K562 (cell line): ENCODE data around the gene FATE1. TPM values are rescaled to one million over a fixed set of nuclear protein-coding genes. Genes with fewer than 3 reads are reported as not detected.

Source experiments
- ATAC-seq: fragments of 200-7000 bp; cut with Tn5 transposase; 3 replicates; pipeline ENCODE4 v1.9.1; 2020; ENCODE audit warnings: moderate library complexity
- BruUV-seq: library from RNA; stranded (reverse); fragments of 400-500 nt; replicated peaks from 2 replicates; lab custom pipeline; 2021; lab: Mats Ljungman, UMichigan
- CTCF ChIA-PET: fragments of 300-600 bp; formaldehyde crosslinking; extraction: SDS; loops from one replicate; lab custom pipeline; 2021; ENCODE audit warnings: low intra/inter-chr PET ratio; lab: Yijun Ruan, JAX
- POLR2A ChIA-PET: fragments of 300-600, 350-650 bp; sonication (Branson Sonifier 250); formaldehyde crosslinking; extraction: SDS; loops from one replicate; lab custom pipeline; 2021; ENCODE audit warnings: antibody characterized with exemption, inconsistent platforms; lab: Yijun Ruan, JAX
- DNase-seq, 4 experiments: peaks; one replicate each; pipeline versions ENCODE4 v3.0.0 to v3.0.0-alpha.2; 2011 to 2018; ENCODE audit warnings: low spot score in 3 of 4, mixed read lengths in 3 of 4; ENCODE audit errors: extremely low read depth in 1 of 4
- FAIRE-seq: peaks from 2 replicates; lab custom pipeline; 2011; peaks lifted over from hg19 to GRCh38; lab: Jason Lieb, UNC
- H2AFZ ChIP-seq: 2 replicates; pipeline ENCODE4 v1.6.0; 2011; ENCODE audit warnings: low read depth, low read length, control low read depth, inconsistent platforms
- H3K27ac ChIP-seq: fragments of 200-600 bp; 3 replicates; pipeline ENCODE4 v1.8.0; 2011; ENCODE audit warnings: low read depth, mild to moderate bottlenecking, control low read depth, inconsistent platforms, low read length, moderate library complexity, mixed read lengths; ENCODE audit errors: extremely low read depth
- H3K27me3 ChIP-seq, 2 experiments: fragments of 300-600 bp in 1 of 2; 2 replicates in 1 of 2; 3 replicates in 1 of 2; pipeline versions ENCODE4 v1.6.0 to v1.8.0; 2011; ENCODE audit warnings: inconsistent platforms in 2 of 2, low read length in 2 of 2, mild to moderate bottlenecking in 1 of 2, mixed read lengths in 1 of 2, moderate library complexity in 1 of 2; ENCODE audit not compliant: control insufficient read depth in 2 of 2, insufficient read depth in 2 of 2
- H3K36me3 ChIP-seq: fragments of 300-600 bp; 3 replicates; pipeline ENCODE4 v1.8.0; 2011; ENCODE audit warnings: mild to moderate bottlenecking, low read length, inconsistent platforms; ENCODE audit not compliant: control insufficient read depth, insufficient read depth
- H3K4me1 ChIP-seq, 2 experiments: fragments of 200-600 bp in 1 of 2; replicated peaks in 1 of 2; 2 replicates in 1 of 2; 3 replicates in 1 of 2; pipeline versions ENCODE4 v1.5.1 to v1.8.0; 2011; ENCODE audit warnings: inconsistent platforms in 2 of 2, low read length in 2 of 2, mild to moderate bottlenecking in 1 of 2, mixed read lengths in 1 of 2, moderate library complexity in 1 of 2; ENCODE audit not compliant: control insufficient read depth in 2 of 2, insufficient read depth in 2 of 2
- H3K4me2 ChIP-seq: 2 replicates; pipeline ENCODE4 v1.6.1; 2011; ENCODE audit warnings: low read length, control low read depth, inconsistent platforms, mixed read lengths; ENCODE audit not compliant: insufficient read depth
- H3K4me3 ChIP-seq: fragments of 200-600 bp; sonication (generic), shearing (Covaris generic); 2 replicates; pipeline ENCODE4 v1.5.1; 2016; ENCODE audit warnings: control low read depth, inconsistent platforms
- H3K79me2 ChIP-seq: fragments of 200-600 bp; 3 replicates; pipeline ENCODE4 v1.8.0; 2011; ENCODE audit warnings: low read length, inconsistent platforms; ENCODE audit not compliant: control insufficient read depth, insufficient read depth
- H3K9ac ChIP-seq, 2 experiments: 2 replicates each; pipeline versions ENCODE4 v1.6.0 to v1.6.1; 2011; ENCODE audit warnings: low read depth in 2 of 2, low read length in 2 of 2, control low read depth in 1 of 2, inconsistent platforms in 1 of 2, mild to moderate bottlenecking in 1 of 2, mixed read lengths in 1 of 2; ENCODE audit not compliant: insufficient read depth in 1 of 2
- H3K9me1 ChIP-seq: one replicate; pipeline ENCODE4 v1.6.0; 2011; ENCODE audit warnings: inconsistent platforms, mild to moderate bottlenecking, low read length, moderate library complexity; ENCODE audit not compliant: control insufficient read depth, insufficient read depth
- H3K9me3 ChIP-seq: replicated peaks from 2 replicates; pipeline ENCODE4 v1.5.1; 2011; ENCODE audit warnings: low read depth, low read length, inconsistent platforms; ENCODE audit not compliant: control insufficient read depth, insufficient read depth
- H4K20me1 ChIP-seq: replicated peaks from 2 replicates; pipeline ENCODE4 v1.6.1; 2011; ENCODE audit warnings: low read length, inconsistent platforms, mixed read lengths; ENCODE audit not compliant: control insufficient read depth, insufficient read depth
- RAD51 ChIP-seq: fragments of 450-650 bp; IDR thresholded peaks from 2 replicates; pipeline ENCODE4 v1.7.1; 2016; ENCODE audit warnings: low read depth, mild to moderate bottlenecking, borderline replicate concordance
- RBFOX2 ChIP-seq: fragments of 200-400 bp; formaldehyde crosslinking; IDR thresholded peaks from 2 replicates; pipeline ENCODE4 v1.6.1; 2017; ENCODE audit warnings: low read depth, mild to moderate bottlenecking, low read length, moderate library complexity
- SNRNP70 ChIP-seq: fragments of 200-400 bp; formaldehyde crosslinking; optimal IDR thresholded peaks from 2 replicates; pipeline ENCODE3; 2017; ENCODE audit warnings: low read depth, low read length
- ZFPM2 ChIP-seq: fragments of 250-450 bp; sonication (Bioruptor Pico); IDR thresholded peaks from 2 replicates; pipeline ENCODE4 v1.5.1; 2022; ENCODE audit warnings: mild to moderate bottlenecking
- ZNF143 ChIP-seq: sonication (generic); formaldehyde crosslinking; IDR thresholded peaks from 2 replicates; pipeline ENCODE4 v1.9.0; 2022; ENCODE audit warnings: mild to moderate bottlenecking, missing genetic modification reagents
- ZNF146 ChIP-seq: IDR thresholded peaks from one replicate; pipeline ENCODE4 v1.6.1; 2018; ENCODE audit warnings: missing compliant biosample characterization; ENCODE audit not compliant: unreplicated experiment
- ZNF239 ChIP-seq: fragments of 250-450 bp; sonication (Bioruptor Pico); IDR thresholded peaks from 2 replicates; pipeline ENCODE4 v1.4.0; 2020; ENCODE audit warnings: mild to moderate bottlenecking
- WGBS: fragments of 100-300 bp; shearing (Covaris generic); methylation state at CpG from one replicate; pipeline ENCODE4 v1.1.6; 2016; ENCODE audit warnings: low coverage, mixed read lengths; ENCODE audit not compliant: insufficient coverage; ENCODE audit errors: missing lambda C conversion rate; 5-methylcytosine and 5-hydroxymethylcytosine counted together
- in situ Hi-C: fragments of 300-500 bp; cut with MboI; formaldehyde crosslinking; loops from 4 replicates; pipeline ENCODE4 v1.15.0; 2018; ENCODE audit warnings: inconsistent platforms, mixed read lengths
- intact Hi-C: fragments of 100-400 bp; cut with micrococcal nuclease; formaldehyde crosslinking; loops from 2 replicates; pipeline ENCODE4 v1.14.2; 2022
- polyA plus RNA-seq, 8 experiments: library from polyadenylated mRNA; depleted of rRNA in 4 of 8; stranded (reverse) in 5 of 8; unstranded in 3 of 8; fragments of >200 nt; fragmentation: Nextera tagmentation in 2 of 8; fragmentation: Illumina TruSeq in 1 of 8; extraction: Ambion mirVana in 2 of 8; extraction: Trizol in 1 of 8; gene quantifications; 2 replicates each; pipeline versions ENCODE4 v1.2.1 to v1.2.3, GENCODE V29; 2011 to 2014; ENCODE audit warnings: inconsistent platforms in 1 of 8, missing spikeins in 1 of 8
- total RNA-seq, 7 experiments: library from RNA; depleted of rRNA in 6 of 7; stranded (reverse); fragments of >200 nt in 6 of 7; fragmentation: Illumina TruSeq in 2 of 7; extraction: Trizol in 2 of 7; gene quantifications; 2 replicates each; pipeline versions ENCODE4 v1.2.1 to v1.2.3, GENCODE V29; 2011 to 2021; ENCODE audit warnings: low replicate concordance in 1 of 7
- TF ChIP-seq, protein P1 (sequence below): fragments of 200-800 bp; sonication (Bioruptor generic); IDR thresholded peaks from 2 replicates; pipeline ENCODE4 v1.6.1; 2017; ENCODE audit warnings: missing genetic modification characterization, missing compliant biosample characterization
- TF ChIP-seq, protein P2 (sequence below): fragments of 250-450 bp; sonication (Bioruptor Pico); IDR thresholded peaks from 2 replicates; pipeline ENCODE4 v1.4.0; 2020; ENCODE audit warnings: mild to moderate bottlenecking

Gene FATE1
- total and polyA plus RNA-seq, 9 of the 15 experiments (the other 6 are each of a cell fraction or from before 2014, with no cell fraction given), result not detected

- no TSS peak for BruUV-seq
- FAIRE-seq (no peak), DNase-seq (no peak), ATAC-seq (no peak)
- ChIA-PET POLR2A (no interaction called here), CTCF (no interaction called here)
- H3K27me3 ChIP-seq, result peaks cover 3 to 60% of the 10 kb centered on the region in 2 experiments; a peak in 4 of 5 replicates
- H3K27ac ChIP-seq, result no peak overlapping the region
- in situ Hi-C loops (loop anchor here (25.0 kb wide), 1 partner anchor 935 kb away; no protein-coding TSS in a partner anchor), intact Hi-C loops (no loop called here)
- no peak overlapping the region for H3K4me3 ChIP-seq
- 0% methylated on average over 4 of the region's 4 CpGs for WGBS
- H2AFZ ChIP-seq, result no peak overlapping the region
- no peaks in the 10 kb centered on the region for H4K20me1 ChIP-seq
- no peak overlapping the region for H3K4me2 ChIP-seq
- no peaks in the 10 kb centered on the region for H3K9me3 ChIP-seq
- no peak overlapping the region for H3K9ac ChIP-seq
- no peaks in the 10 kb centered on the region; a peak in 1 of 5 replicates for H3K4me1 ChIP-seq
- no peaks in the 10 kb centered on the region for H3K9me1 ChIP-seq
- no peaks in the 10 kb centered on the region for H3K79me2 ChIP-seq
- no peaks in the 10 kb centered on the region for H3K36me3 ChIP-seq
- TF ChIP-seq ZNF239 (no peak), ZNF146 (CRISPR knock-in tag) (no peak), RAD51 (no peak), ZFPM2 (CRISPR knock-in tag) (no peak), SNRNP70 (no peak), RBFOX2 (no peak), ZNF143 (CRISPR knock-in tag) (no peak)
- TF ChIP-seq, protein P1, sequence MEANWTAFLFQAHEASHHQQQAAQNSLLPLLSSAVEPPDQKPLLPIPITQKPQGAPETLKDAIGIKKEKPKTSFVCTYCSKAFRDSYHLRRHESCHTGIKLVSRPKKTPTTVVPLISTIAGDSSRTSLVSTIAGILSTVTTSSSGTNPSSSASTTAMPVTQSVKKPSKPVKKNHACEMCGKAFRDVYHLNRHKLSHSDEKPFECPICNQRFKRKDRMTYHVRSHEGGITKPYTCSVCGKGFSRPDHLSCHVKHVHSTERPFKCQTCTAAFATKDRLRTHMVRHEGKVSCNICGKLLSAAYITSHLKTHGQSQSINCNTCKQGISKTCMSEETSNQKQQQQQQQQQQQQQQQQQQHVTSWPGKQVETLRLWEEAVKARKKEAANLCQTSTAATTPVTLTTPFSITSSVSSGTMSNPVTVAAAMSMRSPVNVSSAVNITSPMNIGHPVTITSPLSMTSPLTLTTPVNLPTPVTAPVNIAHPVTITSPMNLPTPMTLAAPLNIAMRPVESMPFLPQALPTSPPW (CRISPR knock-in tag), result no peak
- TF ChIP-seq, protein P2, sequence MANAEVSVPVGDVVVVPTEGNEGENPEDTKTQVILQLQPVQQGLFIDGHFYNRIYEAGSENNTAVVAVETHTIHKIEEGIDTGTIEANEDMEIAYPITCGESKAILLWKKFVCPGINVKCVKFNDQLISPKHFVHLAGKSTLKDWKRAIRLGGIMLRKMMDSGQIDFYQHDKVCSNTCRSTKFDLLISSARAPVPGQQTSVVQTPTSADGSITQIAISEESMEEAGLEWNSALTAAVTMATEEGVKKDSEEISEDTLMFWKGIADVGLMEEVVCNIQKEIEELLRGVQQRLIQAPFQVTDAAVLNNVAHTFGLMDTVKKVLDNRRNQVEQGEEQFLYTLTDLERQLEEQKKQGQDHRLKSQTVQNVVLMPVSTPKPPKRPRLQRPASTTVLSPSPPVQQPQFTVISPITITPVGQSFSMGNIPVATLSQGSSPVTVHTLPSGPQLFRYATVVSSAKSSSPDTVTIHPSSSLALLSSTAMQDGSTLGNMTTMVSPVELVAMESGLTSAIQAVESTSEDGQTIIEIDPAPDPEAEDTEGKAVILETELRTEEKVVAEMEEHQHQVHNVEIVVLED (CRISPR knock-in tag), result no peak
Measured at GRCh38 chrX:151697522-151697921, 18.3 kb upstream of the FATE1 start.
